Right lobe of liver (tissue), 6 donors: Measurements from ENCODE around the gene ANAPC4. TPM values are rescaled to one million over a fixed set of nuclear protein-coding genes. Genes with fewer than 3 reads are reported as not detected.

ENCODE experiments used
- ATAC-seq, 4 donors: fragments of 200-7000 bp; cut with Tn5 transposase; one replicate each; pipeline ENCODE4 v1.9.1; 2020; ENCODE audit warnings: mild to moderate bottlenecking in 4 of 4, moderate library complexity in 4 of 4
- DNase-seq, 3 donors: peaks; one replicate each; pipeline ENCODE4 v3.0.0-alpha.2; 2020
- H3K27ac ChIP-seq, 3 donors: fragments of 200-600 bp; one replicate each; pipeline ENCODE4 v1.8.0; 2022
- H3K27me3 ChIP-seq, 2 donors: fragments of 200-600 bp; one replicate each; pipeline ENCODE4 v1.8.0; 2022
- H3K36me3 ChIP-seq, 4 donors: fragments of 200-600 bp; sonication (generic) in 1 of 4; one replicate each; pipeline versions ENCODE4 v1.5.1 to v1.8.0; 2017 to 2022; ENCODE audit warnings: control low read depth in 1 of 4
- H3K4me1 ChIP-seq, 4 donors: fragments of 200-600 bp; sonication (generic) in 1 of 4; one replicate each; pipeline versions ENCODE4 v1.5.1 to v1.8.0; 2017 to 2022; ENCODE audit warnings: control low read depth in 1 of 4
- H3K4me3 ChIP-seq, 3 donors: fragments of 200-600 bp; one replicate each; pipeline ENCODE4 v1.8.0; 2022
- H3K9me3 ChIP-seq, 4 donors: fragments of 200-600 bp; sonication (generic) in 1 of 4; one replicate each; pipeline versions ENCODE4 v1.5.1 to v1.8.0; 2017 to 2022; ENCODE audit warnings: control low read depth in 1 of 4
- CTCF ChIP-seq, 4 donors: fragments of 200-600 bp in 3 of 4; fragments of 450-650 bp in 1 of 4; IDR thresholded peaks; one replicate each; pipeline versions ENCODE4 v1.5.1 to v1.8.0; 2016 to 2022; ENCODE audit warnings: antibody characterized with exemption in 4 of 4, mild to moderate bottlenecking in 2 of 4
- POLR2A ChIP-seq: fragments of 450-650 bp; IDR thresholded peaks from one replicate; pipeline ENCODE4 v1.6.1; 2017; ENCODE audit warnings: antibody characterized with exemption, mild to moderate bottlenecking
- WGBS: methylation state at CpG from one replicate; pipeline ENCODE4 v1.1.6; 2018; ENCODE audit warnings: low coverage, low lambda C conversion rate; ENCODE audit not compliant: insufficient coverage; ENCODE audit errors: missing lambda C conversion rate; 5-methylcytosine and 5-hydroxymethylcytosine counted together
- intact Hi-C, 2 donors: fragments of 100-400 bp; cut with DNase I; formaldehyde crosslinking; loops; one replicate each; pipeline versions ENCODE4 v1.11.2 to v1.14.1; 2022
- total RNA-seq, 6 experiments: library from RNA; depleted of rRNA in 2 of 6; stranded (reverse); fragments of >200 nt in 2 of 6; fragmentation: NEBNext Ultra II Directional in 3 of 6; extraction: Animal tissue kit (Norgen Biotek cat#: 25700) in 3 of 6; gene quantifications; one replicate each; pipeline versions ENCODE4 v1.1.0 to v1.2.4, GENCODE V29; 2016 to 2023
- donor health status: DM: no; HTN: yes; CAD: no.
- donor health status: DM: no; HTN: no; CAD: no.
- donor health status: DM: no; HTN: no; CAD: no.
- donor health status: DM: no; HTN: yes; CAD: no.
- donor health status: DM: no; HTN: yes; CAD: no.

ANAPC4 gene
- total RNA-seq, 6 experiments from 2014 or later = 7.2 to 13.9 (median 11.4) TPM

DNA sequence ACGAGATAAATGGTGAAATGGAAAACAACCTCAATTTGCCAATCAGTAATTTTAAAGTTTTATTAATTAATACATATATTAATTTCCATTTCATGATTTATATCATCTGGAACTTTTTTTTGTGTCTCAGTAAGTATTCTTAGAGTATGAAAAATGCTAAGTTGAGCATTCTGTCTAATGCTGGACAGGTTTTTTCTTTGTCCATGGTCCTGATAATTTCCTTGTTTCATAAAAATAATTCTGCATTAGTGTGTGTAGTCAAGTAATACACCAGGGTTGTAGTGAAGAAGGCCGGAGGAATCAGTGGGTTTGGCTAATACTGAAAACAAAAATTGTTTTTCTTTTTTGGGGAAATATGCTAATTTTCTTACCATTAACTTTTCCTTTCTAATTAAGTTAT, 9.9 kb downstream of the ANAPC4 start:
- DNase-seq = no peak
- no peak for TF ChIP-seq CTCF (IDR thresholded peaks at IDR 0.05)
- TF ChIP-seq POLR2A = no peak
- no peaks in the 10 kb centered on the region for H3K9me3 ChIP-seq
- no peaks in the 10 kb centered on the region for H3K4me1 ChIP-seq
- H3K27ac ChIP-seq = no peak overlapping the region
- peaks cover 0 to 51% (median 10%) of the 10 kb centered on the region in 4 donors for H3K36me3 ChIP-seq
- no peak for ATAC-seq
- intact Hi-C loops = no loop called here
- H3K27me3 ChIP-seq = no peaks in the 10 kb centered on the region
- 93% methylated on average over 2 of the region's 2 CpGs for WGBS
- no peak overlapping the region for H3K4me3 ChIP-seq

DNA sequence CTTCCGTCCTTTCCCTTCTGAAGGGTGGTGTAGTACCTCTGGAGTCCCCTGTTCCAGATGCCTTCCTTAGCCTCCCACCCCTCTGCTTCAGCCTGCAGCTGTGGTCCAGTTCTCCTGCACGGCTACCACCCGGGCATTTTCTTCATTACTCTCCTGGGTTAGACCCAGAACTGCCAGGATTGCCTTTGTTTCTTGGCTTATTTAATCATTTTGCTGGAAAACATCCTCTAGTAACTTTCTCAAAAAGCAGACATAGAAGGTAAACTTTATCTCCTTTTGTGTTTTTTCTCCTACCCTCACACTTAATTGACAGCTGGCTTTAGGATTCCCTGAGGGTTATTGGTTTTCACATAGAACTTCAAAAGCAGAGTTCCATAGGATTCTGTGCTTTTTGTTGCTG, 20.2 kb downstream of the ANAPC4 start:
- intact Hi-C loops = no loop called here
- no peak for TF ChIP-seq POLR2A
- TF ChIP-seq CTCF (IDR thresholded peaks at IDR 0.05) = no peak
- no peaks in the 10 kb centered on the region for H3K27me3 ChIP-seq
- DNase-seq = no peak
- no peaks in the 10 kb centered on the region for H3K9me3 ChIP-seq
- H3K27ac ChIP-seq = no peak overlapping the region
- H3K4me1 ChIP-seq = no peaks in the 10 kb centered on the region
- no peak overlapping the region for H3K4me3 ChIP-seq
- peaks cover 0 to 67% (median 17%) of the 10 kb centered on the region in 4 donors for H3K36me3 ChIP-seq
- 88% methylated on average over 3 of the region's 3 CpGs for whole genome bisulfite sequencing
- ATAC-seq = no peak

GRCh38 chr4:25399510-25399909, 22.4 kb downstream of the ANAPC4 start:
- Histone ChIP-seq H3K4me1 (no peaks in the 10 kb centered on the region), H3K4me3 (no peak overlapping the region), H3K27ac (no peak overlapping the region), H3K9me3 (no peaks in the 10 kb centered on the region), H3K27me3 (no peaks in the 10 kb centered on the region), H3K36me3 (peaks cover 0 to 56% (median 14%) of the 10 kb centered on the region in 4 donors)
- intact Hi-C loops = no loop called here
- WGBS = 98% methylated on average over 4 of the region's 4 CpGs
- ATAC-seq (no peak), DNase-seq (no peak)
- TF ChIP-seq CTCF (IDR thresholded peaks at IDR 0.05) (no peak), POLR2A (no peak)

DNA sequence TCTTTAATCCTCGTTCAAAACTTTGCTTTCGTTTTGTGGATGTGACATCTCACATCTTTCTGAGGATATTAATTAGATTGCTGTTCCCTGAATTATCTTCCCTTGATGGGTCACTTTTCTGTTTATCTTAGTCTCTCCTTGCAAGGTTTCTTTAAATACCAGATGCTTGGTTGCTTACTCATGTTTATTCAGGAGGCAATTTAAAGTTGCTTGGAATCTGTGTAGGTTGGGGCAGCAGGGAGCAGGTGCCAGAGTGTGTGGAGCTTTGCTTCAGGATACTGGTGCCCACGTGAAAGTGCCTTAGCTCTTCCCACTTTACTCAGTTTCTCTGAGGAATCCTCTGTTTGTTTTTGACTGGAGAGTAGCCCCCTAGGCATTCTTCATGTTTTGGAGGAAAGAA, 24.0 kb downstream of the ANAPC4 start:
- DNase-seq = no peak
- 67% methylated on average over 3 of the region's 3 CpGs for WGBS
- Histone ChIP-seq H3K9me3 (no peaks in the 10 kb centered on the region), H3K36me3 (peaks cover 0 to 43% (median 11%) of the 10 kb centered on the region in 4 donors), H3K27me3 (no peaks in the 10 kb centered on the region), H3K4me1 (peaks cover 0 to 6% (median 0%) of the 10 kb centered on the region in 4 donors), H3K27ac (no peak overlapping the region), H3K4me3 (no peak overlapping the region)
- intact Hi-C loops = no loop called here
- ATAC-seq = no peak
- TF ChIP-seq POLR2A (no peak), CTCF (IDR thresholded peaks at IDR 0.05) (no peak)

GRCh38 chr4:25402521-25402920, 25.5 kb downstream of the ANAPC4 start:
- intact Hi-C loops = no loop called here
- WGBS = 79% methylated on average over 1 of the region's 1 CpG
- Histone ChIP-seq H3K27me3 (no peaks in the 10 kb centered on the region), H3K4me3 (no peak overlapping the region), H3K4me1 (peaks cover 0 to 6% (median 0%) of the 10 kb centered on the region in 4 donors), H3K36me3 (peaks cover 0 to 34% (median 5%) of the 10 kb centered on the region in 4 donors), H3K27ac (no peak overlapping the region), H3K9me3 (no peaks in the 10 kb centered on the region)
- no peak for TF ChIP-seq POLR2A
- TF ChIP-seq CTCF (IDR thresholded peaks at IDR 0.05) = no peak
- ATAC-seq (no peak), DNase-seq (no peak)
